Nephron (organoid): ENCODE data around the gene COA7.

Experiments used
- H3K27ac Mint-ChIP-seq, 3 experiments: 2 replicates each; pipeline ENCODE4 v1.8.0; 2020; ENCODE audit warnings: mixed read lengths in 3 of 3, mild to moderate bottlenecking in 2 of 3, moderate library complexity in 1 of 3
- H3K27me3 Mint-ChIP-seq: 2 replicates; pipeline ENCODE4 v1.8.0; 2021; ENCODE audit warnings: low read depth, mild to moderate bottlenecking, moderate library complexity, mixed read lengths
- H3K36me3 Mint-ChIP-seq: 2 replicates; pipeline ENCODE4 v1.8.0; 2020; ENCODE audit warnings: low read depth, mixed read lengths
- H3K4me1 Mint-ChIP-seq: 2 replicates; pipeline ENCODE4 v1.8.0; 2020; ENCODE audit warnings: mixed read lengths
- H3K4me3 Mint-ChIP-seq, 3 experiments: 2 replicates each; pipeline ENCODE4 v1.8.0; 2020; ENCODE audit warnings: mild to moderate bottlenecking in 3 of 3, mixed read lengths in 3 of 3, moderate library complexity in 2 of 3
- H3K9me3 Mint-ChIP-seq: 2 replicates; pipeline ENCODE4 v1.8.0; 2020; ENCODE audit warnings: mixed read lengths
- TF ChIP-seq, protein P1 (sequence below), 3 experiments: fragments of 200-600 bp; sonication (generic); IDR thresholded peaks; one replicate each; pipeline ENCODE4 v1.5.0; 2021; ENCODE audit warnings: antibody characterized with exemption in 3 of 3; ENCODE audit not compliant: unreplicated experiment in 3 of 3

The COA7 gene

DNA sequence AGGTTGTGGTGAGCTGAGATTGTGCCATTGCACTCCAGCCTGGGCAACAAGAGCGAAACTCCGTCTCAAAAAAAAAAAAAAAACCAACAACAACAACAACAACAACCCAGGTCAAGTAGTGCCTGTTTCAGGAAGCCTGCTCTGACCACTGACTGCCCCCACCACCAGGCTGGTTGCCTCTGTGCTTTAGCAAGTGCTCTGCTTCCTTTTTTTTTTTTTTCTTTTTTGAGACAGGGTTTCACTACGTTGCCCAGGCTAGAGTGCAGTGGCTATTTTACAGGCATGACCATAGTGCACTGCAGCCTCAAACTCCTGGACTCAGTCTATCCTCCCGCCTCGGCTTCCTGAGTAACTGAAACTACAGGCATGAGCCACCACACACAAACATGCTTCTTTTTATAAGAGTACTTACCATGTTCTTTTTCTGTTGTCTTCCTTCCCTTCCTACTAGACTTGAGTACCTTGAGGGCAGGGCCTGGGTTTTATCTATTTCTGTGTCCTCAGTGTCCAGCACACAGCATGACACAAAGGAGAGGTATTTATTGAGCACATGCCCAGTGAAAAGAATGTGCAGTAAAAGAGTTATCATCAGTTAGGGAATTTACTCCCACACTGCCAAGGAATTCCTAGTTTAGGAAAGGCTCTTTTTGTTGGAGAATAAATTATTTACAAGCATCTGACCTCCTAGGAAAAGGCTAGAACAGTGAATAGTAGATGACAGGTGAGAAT is 9.9 kb upstream of the COA7 start:
- peak overlapping the region in 2 of 3 experiments; percentile 37 to 75 for H3K27ac Mint-ChIP-seq
- H3K4me1 Mint-ChIP-seq: peaks cover 9% of the 10 kb centered on the region
- no peak overlapping the region for H3K4me3 Mint-ChIP-seq
- peaks cover 7% of the 10 kb centered on the region for H3K27me3 Mint-ChIP-seq
- no peaks in the 10 kb centered on the region for H3K9me3 Mint-ChIP-seq
- TF ChIP-seq, protein P1, sequence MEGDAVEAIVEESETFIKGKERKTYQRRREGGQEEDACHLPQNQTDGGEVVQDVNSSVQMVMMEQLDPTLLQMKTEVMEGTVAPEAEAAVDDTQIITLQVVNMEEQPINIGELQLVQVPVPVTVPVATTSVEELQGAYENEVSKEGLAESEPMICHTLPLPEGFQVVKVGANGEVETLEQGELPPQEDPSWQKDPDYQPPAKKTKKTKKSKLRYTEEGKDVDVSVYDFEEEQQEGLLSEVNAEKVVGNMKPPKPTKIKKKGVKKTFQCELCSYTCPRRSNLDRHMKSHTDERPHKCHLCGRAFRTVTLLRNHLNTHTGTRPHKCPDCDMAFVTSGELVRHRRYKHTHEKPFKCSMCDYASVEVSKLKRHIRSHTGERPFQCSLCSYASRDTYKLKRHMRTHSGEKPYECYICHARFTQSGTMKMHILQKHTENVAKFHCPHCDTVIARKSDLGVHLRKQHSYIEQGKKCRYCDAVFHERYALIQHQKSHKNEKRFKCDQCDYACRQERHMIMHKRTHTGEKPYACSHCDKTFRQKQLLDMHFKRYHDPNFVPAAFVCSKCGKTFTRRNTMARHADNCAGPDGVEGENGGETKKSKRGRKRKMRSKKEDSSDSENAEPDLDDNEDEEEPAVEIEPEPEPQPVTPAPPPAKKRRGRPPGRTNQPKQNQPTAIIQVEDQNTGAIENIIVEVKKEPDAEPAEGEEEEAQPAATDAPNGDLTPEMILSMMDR (IDR thresholded peaks at IDR 0.05; ENCODE audit: unreplicated experiment in 3 of 3): no peak
- no peaks in the 10 kb centered on the region for H3K36me3 Mint-ChIP-seq

DNA sequence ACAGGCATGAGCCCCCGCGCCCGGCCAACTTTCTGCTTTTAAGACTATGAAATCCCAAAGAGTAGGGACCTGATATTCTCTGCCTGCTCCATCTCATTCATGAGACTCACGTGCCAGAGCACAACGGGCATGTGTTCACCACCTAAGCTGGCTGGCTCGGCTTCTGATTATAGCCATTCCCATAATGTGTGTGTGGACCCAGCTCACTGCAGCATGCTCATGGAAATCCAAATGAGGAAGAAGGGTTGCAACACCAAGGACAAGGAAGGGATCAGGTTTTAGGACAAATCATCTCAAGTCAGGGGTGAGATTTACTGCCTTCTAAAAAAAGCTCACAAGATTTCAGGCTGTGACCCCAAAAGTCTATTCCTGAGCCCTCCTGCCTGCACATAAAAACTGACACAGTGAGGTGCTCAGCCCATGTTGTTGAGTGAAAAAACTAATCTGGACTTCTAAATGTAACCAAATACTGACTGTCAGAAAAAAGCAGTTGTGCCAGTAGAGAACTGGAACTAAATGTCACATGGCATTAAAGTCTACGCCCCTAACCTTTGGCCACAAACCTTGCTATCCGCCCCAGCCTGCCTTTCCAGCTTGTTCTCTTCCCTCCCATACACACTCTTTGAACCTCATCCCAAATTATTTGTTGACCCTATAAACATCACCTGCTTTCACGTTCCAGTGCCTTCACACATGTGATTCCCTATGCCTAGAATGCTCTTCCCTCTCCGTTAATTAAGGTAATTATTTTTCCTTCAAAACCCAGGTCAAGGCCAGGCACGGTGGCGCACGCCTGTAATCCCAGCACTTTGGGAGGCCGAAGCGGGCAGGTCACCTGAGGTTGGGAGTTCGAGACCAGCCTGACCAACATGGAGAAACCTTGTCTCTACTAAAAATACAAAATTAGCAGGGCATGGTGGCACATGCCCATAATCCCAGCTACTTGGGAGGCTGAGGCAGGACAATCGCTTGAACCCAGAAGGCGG is 9.1 kb upstream of the COA7 start:
- no peaks in the 10 kb centered on the region for H3K9me3 Mint-ChIP-seq
- no peak overlapping the region for H3K4me3 Mint-ChIP-seq
- no peaks in the 10 kb centered on the region for H3K36me3 Mint-ChIP-seq

DNA sequence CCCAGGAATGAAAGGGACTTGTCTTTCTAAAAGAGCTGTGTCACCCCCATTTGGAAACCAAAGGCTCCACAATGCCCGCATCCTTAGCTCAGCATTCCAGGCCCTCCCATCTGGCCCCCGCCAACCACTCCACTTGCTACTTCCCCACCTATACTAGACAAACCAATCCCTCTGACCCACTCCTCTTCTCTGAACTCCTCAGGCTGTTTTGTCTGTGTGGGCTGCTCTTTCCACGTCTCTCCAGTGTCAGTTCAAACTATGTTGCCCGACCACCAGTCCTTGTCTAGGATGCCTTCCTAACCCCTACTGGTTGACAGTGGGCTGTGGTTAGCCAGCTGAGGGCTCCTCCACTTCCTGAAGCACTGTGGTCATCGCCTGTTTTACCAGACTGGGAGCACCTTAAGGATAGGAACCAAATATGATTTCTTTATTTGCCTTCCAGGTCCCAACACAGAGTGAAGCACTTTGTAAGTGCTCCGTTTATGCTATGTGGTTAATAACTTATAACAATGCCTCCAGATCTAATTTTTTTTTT is 8.1 kb upstream of the COA7 start:
- H3K27me3 Mint-ChIP-seq: peaks cover 7% of the 10 kb centered on the region
- no peaks in the 10 kb centered on the region for H3K9me3 Mint-ChIP-seq
- H3K36me3 Mint-ChIP-seq: no peaks in the 10 kb centered on the region
- peak overlapping the region in 1 of 3 experiments; percentile 9 for H3K4me3 Mint-ChIP-seq
- TF ChIP-seq, protein P1 (IDR thresholded peaks at IDR 0.05; ENCODE audit: unreplicated experiment in 3 of 3): no peak
- H3K27ac Mint-ChIP-seq: no peak overlapping the region
- H3K4me1 Mint-ChIP-seq: peaks cover 12% of the 10 kb centered on the region

More for the DNA sequence above, 9.1 kb upstream of the COA7 start:
- Mint-ChIP-seq H3K27me3 (peaks cover 7% of the 10 kb centered on the region), H3K4me1 (peaks cover 12% of the 10 kb centered on the region), H3K27ac (peak overlapping the region in 1 of 3 experiments; percentile 5)
- TF ChIP-seq, protein P1 (IDR thresholded peaks at IDR 0.05; ENCODE audit: unreplicated experiment in 3 of 3): no peak

DNA sequence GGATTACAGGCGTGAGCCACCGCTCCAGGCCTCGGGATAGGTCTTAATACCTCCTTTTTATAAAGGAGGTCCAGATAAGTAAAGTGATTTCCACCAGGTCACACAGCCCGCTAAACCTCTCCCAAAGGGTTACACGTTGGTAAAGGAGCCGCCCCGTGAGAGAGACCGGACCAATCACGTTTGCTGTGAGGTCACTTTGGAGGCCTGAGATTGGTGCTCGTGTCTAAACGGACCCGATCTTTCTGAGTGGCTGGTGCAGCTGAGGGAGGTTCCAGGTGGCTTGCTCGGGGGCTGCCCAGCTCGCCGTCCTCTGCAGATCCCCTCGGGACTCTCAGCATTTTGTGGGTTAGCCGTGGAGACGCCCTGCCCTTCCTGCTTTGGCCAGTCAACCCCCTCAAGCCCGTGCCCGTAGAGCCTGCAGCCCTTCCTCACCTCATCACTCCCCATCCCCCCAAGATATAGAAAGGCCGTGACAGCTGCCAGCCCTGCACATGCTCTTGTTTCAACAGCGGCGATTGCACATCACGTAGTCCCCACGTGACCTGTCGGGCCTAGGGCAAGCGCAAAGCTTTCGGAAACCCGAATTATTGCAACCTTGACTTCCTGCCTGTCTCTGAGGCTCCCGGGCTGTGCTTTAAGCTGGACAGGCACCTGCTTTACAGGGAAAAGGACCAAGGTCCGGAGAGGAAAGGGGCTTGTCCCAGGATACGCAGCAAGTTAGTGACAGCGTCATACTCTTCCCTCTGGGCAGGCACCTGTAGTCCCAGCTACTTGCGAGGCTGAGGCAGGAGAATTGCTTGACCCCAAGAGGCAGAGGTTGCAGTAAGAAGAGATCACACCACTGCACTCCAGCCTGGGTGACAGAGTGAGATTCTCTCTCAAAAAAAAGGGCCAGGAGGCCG is 5.0 kb upstream of the COA7 start:
- TF ChIP-seq, protein P1 (IDR thresholded peaks at IDR 0.05; ENCODE audit: unreplicated experiment in 3 of 3): no peak
- H3K27me3 Mint-ChIP-seq: peaks cover 7% of the 10 kb centered on the region
- H3K4me3 Mint-ChIP-seq: peak overlapping the region; percentile 88 to 92 (median 90)
- H3K4me1 Mint-ChIP-seq: peaks cover 25% of the 10 kb centered on the region
- H3K36me3 Mint-ChIP-seq: no peaks in the 10 kb centered on the region
- peak overlapping the region; percentile 82 to 90 (median 88) for H3K27ac Mint-ChIP-seq
- H3K9me3 Mint-ChIP-seq: no peaks in the 10 kb centered on the region

DNA sequence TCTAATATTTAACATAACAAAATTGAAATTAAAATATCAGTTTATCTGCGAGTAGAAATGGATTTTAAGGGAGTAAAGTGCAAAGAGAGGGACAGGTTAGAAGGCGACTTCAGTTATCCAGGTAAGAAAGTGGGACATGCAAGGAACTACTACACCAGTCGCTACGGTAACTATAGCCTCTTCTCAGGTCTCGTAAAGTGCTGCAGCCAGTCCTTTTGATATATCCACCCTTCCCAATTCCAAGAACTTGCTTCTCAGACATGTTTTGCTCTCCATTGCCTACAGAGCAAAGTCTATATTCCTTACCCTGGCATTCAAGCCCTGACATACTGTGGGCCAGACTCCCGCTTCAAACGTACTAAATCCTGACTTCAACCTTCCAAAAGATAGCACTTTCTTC is 2.5 kb downstream of the COA7 start:
- peaks cover 19% of the 10 kb centered on the region for H3K4me1 Mint-ChIP-seq
- TF ChIP-seq, protein P1 (IDR thresholded peaks at IDR 0.05; ENCODE audit: unreplicated experiment in 3 of 3): no peak
- peaks cover 32% of the 10 kb centered on the region for H3K36me3 Mint-ChIP-seq
- H3K27ac Mint-ChIP-seq: no peak overlapping the region
- no peaks in the 10 kb centered on the region for H3K9me3 Mint-ChIP-seq
- H3K27me3 Mint-ChIP-seq: no peaks in the 10 kb centered on the region
- peak overlapping the region; percentile 38 to 67 (median 61) for H3K4me3 Mint-ChIP-seq
